Adrenal gland (tissue), 12 donors: ENCODE measurements around the gene INHBB. TPM values are rescaled to one million over a fixed set of nuclear protein-coding genes. Genes with fewer than 3 reads are reported as not detected.

Experiments used
- DNase-seq, 7 donors: peaks; one replicate each; pipeline ENCODE4 v3.0.0-alpha.2; 2019 to 2020
- H3K27ac ChIP-seq, 5 donors: fragments of 200-600 bp; sonication (generic) in 4 of 5; 1 replicate in 3 of 5; 2 replicates in 2 of 5; pipeline versions ENCODE4 v1.5.1 to v1.8.0; 2016 to 2020; ENCODE audit warnings: mild to moderate bottlenecking in 1 of 5
- H3K27me3 ChIP-seq: fragments of 200-600 bp; 2 replicates; pipeline ENCODE4 v1.8.0; 2021
- H3K36me3 ChIP-seq, 2 donors: fragments of 200-600 bp; replicated peaks in 1 of 2; 1 replicate in 1 of 2; 2 replicates in 1 of 2; pipeline versions ENCODE4 v1.5.1 to v1.8.0; 2018 to 2022
- H3K4me1 ChIP-seq, 2 donors: fragments of 200-600 bp; replicated peaks in 1 of 2; 1 replicate in 1 of 2; 2 replicates in 1 of 2; pipeline versions ENCODE4 v1.5.1 to v1.8.0; 2018 to 2021
- H3K4me3 ChIP-seq, 4 donors: fragments of 200-600 bp; sonication (generic) in 3 of 4; one replicate each; pipeline ENCODE4 v1.5.1; 2016 to 2018
- H3K9me3 ChIP-seq, 3 donors: fragments of 200-600 bp; sonication (generic) in 1 of 3; replicated peaks in 1 of 3; 1 replicate in 2 of 3; 2 replicates in 1 of 3; pipeline versions ENCODE4 v1.5.1 to v1.8.0; 2016 to 2021
- CTCF ChIP-seq, 6 experiments: fragments of 450-650 bp in 4 of 6; fragments of 200-600 bp in 2 of 6; sonication (generic) in 1 of 6; IDR thresholded peaks; 1 replicate in 5 of 6; 2 replicates in 1 of 6; pipeline versions ENCODE4 v1.5.1 to v1.8.0; 2016 to 2021; ENCODE audit warnings: antibody characterized with exemption in 6 of 6, mild to moderate bottlenecking in 2 of 6, moderate library complexity in 1 of 6
- POLR2A ChIP-seq, 2 donors: fragments of 450-650 bp; IDR thresholded peaks; one replicate each; pipeline ENCODE4 v1.6.1; 2017; ENCODE audit warnings: antibody characterized with exemption in 2 of 2, mild to moderate bottlenecking in 2 of 2, moderate library complexity in 1 of 2
- WGBS, 4 donors: extraction: QIAGEN DNeasy Blood & Tissue Kit in 2 of 4; methylation state at CpG; one replicate each; pipeline versions ENCODE4 v1.1.5 to v1.1.7; 2013 to 2017; 5-methylcytosine and 5-hydroxymethylcytosine counted together
- intact Hi-C, 2 donors: fragments of 100-400 bp; cut with DNase I; formaldehyde crosslinking; loops; one replicate each; pipeline versions ENCODE4 v1.14.1 to v1.15.0; 2022 to 2023
- polyA plus RNA-seq, 3 donors: library from polyadenylated mRNA; stranded (reverse); fragments of 200-250 nt in 2 of 3; fragments of 350-450 nt in 1 of 3; fragmentation: Illumina TruSeq in 1 of 3; extraction: RNeasy Lipid Tissue Mini Kit (QIAGEN cat#74804) in 1 of 3; gene quantifications; one replicate each; pipeline ENCODE4 v1.2.3, GENCODE V29; 2013 to 2014
- total RNA-seq, 9 donors: library from RNA; depleted of rRNA in 4 of 9; stranded (reverse); fragments of >200 nt in 4 of 9; fragments of 120-200 nt in 1 of 9; fragmentation: NEBNext Ultra II Directional in 1 of 9; extraction: Animal tissue kit (Norgen Biotek cat#: 25700) in 1 of 9; gene quantifications; one replicate each; pipeline versions ENCODE4 v1.1.0 to v1.2.4, GENCODE V29; 2013 to 2023
- donor health status: healthy with polysubstance abuse.
- donor health status: Bipolar disorder and iron deficiency.
- donor health status: DM: yes; HTN: yes; CAD: no.
- donor health status: DM: no; HTN: no; CAD: no.
- donor health status: DM: no; HTN: no; CAD: no.
- donor health status: DM: yes; HTN: yes; CAD: no.

The INHBB gene
- total and polyA plus RNA-seq, 12 donors, result 0.28 to 9.1 (median 6.8) TPM

- WGBS, 4 donors, result 76 to 88% (median 79%) methylated on average over 16 to 21 of the region's 21 CpGs
- H3K4me1 ChIP-seq, result no peaks in the 10 kb centered on the region
- no peak overlapping the region for H3K27ac ChIP-seq
- intact Hi-C loops, result no loop called here
- DNase-seq, result no peak
- H3K36me3 ChIP-seq, result no peaks in the 10 kb centered on the region
- H3K4me3 ChIP-seq, result no peak overlapping the region
- TF ChIP-seq POLR2A (IDR thresholded peaks at IDR 0.05), result no peak
- TF ChIP-seq CTCF (IDR thresholded peaks at IDR 0.05), result no peak
- H3K27me3 ChIP-seq, result no peaks in the 10 kb centered on the region
- no peaks in the 10 kb centered on the region for H3K9me3 ChIP-seq
These were observed 34.3 kb downstream of the INHBB start for GRCh38 chr2:120379916-120380893.

- WGBS, 4 donors, result 83 to 90% (median 88%) methylated on average over 4 to 6 of the region's 6 CpGs
- intact Hi-C loops, result no loop called here
- H3K4me3 ChIP-seq, result no peak overlapping the region
- no peaks in the 10 kb centered on the region for H3K9me3 ChIP-seq
- no peak for TF ChIP-seq CTCF (IDR thresholded peaks at IDR 0.05)
- no peak for TF ChIP-seq POLR2A (IDR thresholded peaks at IDR 0.05)
- DNase-seq, result no peak
- H3K36me3 ChIP-seq, result no peaks in the 10 kb centered on the region
- no peaks in the 10 kb centered on the region for H3K27me3 ChIP-seq
- no peaks in the 10 kb centered on the region for H3K4me1 ChIP-seq
- H3K27ac ChIP-seq, result no peak overlapping the region
These were observed 35.3 kb downstream of the INHBB start for GRCh38 chr2:120381192-120381591.

GRCh38 chr2:120381661-120382060, 35.7 kb downstream of the INHBB start:
- Histone ChIP-seq H3K4me3 (no peak overlapping the region), H3K4me1 (no peaks in the 10 kb centered on the region), H3K36me3 (no peaks in the 10 kb centered on the region), H3K9me3 (no peaks in the 10 kb centered on the region), H3K27me3 (no peaks in the 10 kb centered on the region), H3K27ac (no peak overlapping the region)
- DNase-seq, result no peak
- intact Hi-C loops, result no loop called here
- WGBS, 4 donors, result 70 to 95% (median 81%) methylated on average over 4 of the region's 4 CpGs
- TF ChIP-seq CTCF (IDR thresholded peaks at IDR 0.05), result no peak
- TF ChIP-seq POLR2A (IDR thresholded peaks at IDR 0.05), result no peak

- no peak for TF ChIP-seq CTCF (IDR thresholded peaks at IDR 0.05)
- no peak for TF ChIP-seq POLR2A (IDR thresholded peaks at IDR 0.05)
- H3K36me3 ChIP-seq, result no peaks in the 10 kb centered on the region
- 83 to 94% (median 91%) methylated on average over 7 to 11 of the region's 11 CpGs for WGBS, 4 donors
- no peaks in the 10 kb centered on the region for H3K9me3 ChIP-seq
- no peak for DNase-seq
- H3K4me1 ChIP-seq, result no peaks in the 10 kb centered on the region
- no peak overlapping the region for H3K4me3 ChIP-seq
- intact Hi-C loops, result no loop called here
- H3K27ac ChIP-seq, result no peak overlapping the region
- H3K27me3 ChIP-seq, result no peaks in the 10 kb centered on the region
These were observed 36.7 kb downstream of the INHBB start for GRCh38 chr2:120382541-120383144.
